ENCODE results near the gene JPH2. TPM values are rescaled to one million over a fixed set of nuclear protein-coding genes. Genes with fewer than 3 reads are reported as not detected.

The JPH2 gene
- total RNA-seq, 1 donor: under 0.01 TPM

GRCh38 chr20:44123874-44124535, 63.0 kb downstream of the JPH2 start:
- TF ChIP-seq CTCF (IDR thresholded peaks at IDR 0.05; ENCODE audit: insufficient read depth, low read length): no peak
- no peak for DNase-seq (ENCODE audit: low read depth)
- H3K4me3 ChIP-seq (ENCODE audit: low read depth, low read length): no peak overlapping the region

- no peak for TF ChIP-seq CTCF (IDR thresholded peaks at IDR 0.05; ENCODE audit: insufficient read depth, low read length)
- H3K4me3 ChIP-seq (ENCODE audit: low read depth, low read length): no peak overlapping the region
- no peak for DNase-seq (ENCODE audit: low read depth)
Observed at GRCh38 chr20:44123251-44123650, 63.7 kb downstream of the JPH2 start.

- H3K4me3 ChIP-seq (ENCODE audit: low read depth, low read length): no peak overlapping the region
- no peak for DNase-seq (ENCODE audit: low read depth)
- no peak for TF ChIP-seq CTCF (IDR thresholded peaks at IDR 0.05; ENCODE audit: insufficient read depth, low read length)
Observed at GRCh38 chr20:44120676-44121425, 66.1 kb downstream of the JPH2 start.

GRCh38 chr20:44118185-44119033, 68.6 kb downstream of the JPH2 start:
- TF ChIP-seq CTCF (IDR thresholded peaks at IDR 0.05; ENCODE audit: insufficient read depth, low read length): no peak
- H3K4me3 ChIP-seq (ENCODE audit: low read depth, low read length): no peak overlapping the region
- no peak for DNase-seq (ENCODE audit: low read depth)

GRCh38 chr20:44117296-44118184, 69.4 kb downstream of the JPH2 start:
- H3K4me3 ChIP-seq (ENCODE audit: low read depth, low read length): no peak overlapping the region
- no peak for TF ChIP-seq CTCF (IDR thresholded peaks at IDR 0.05; ENCODE audit: insufficient read depth, low read length)
- no peak for DNase-seq (ENCODE audit: low read depth)

All from fibroblast of the aortic adventitia (primary cell).